Liver (tissue), 9 donors: Measurements from ENCODE around the gene AHI1. TPM values are rescaled to one million over a fixed set of nuclear protein-coding genes. Genes with fewer than 3 reads are reported as not detected.
"Not testable (repeated sequence)": the region's sequence is repeated elsewhere in the genome, so short reads cannot be mapped to it uniquely, and the experiment has no call there.

ENCODE experiments used
- DNase-seq: peaks from one replicate; pipeline ENCODE4 v3.0.0-alpha.2; 2017; ENCODE audit warnings: low spot score
- H3K27ac ChIP-seq, 2 donors: one replicate each; pipeline ENCODE4 v1.7.0; 2013; ENCODE audit warnings: inconsistent platforms in 2 of 2, low read length in 2 of 2, control low read depth in 1 of 2, low read depth in 1 of 2, mild to moderate bottlenecking in 1 of 2
- H3K27me3 ChIP-seq, 4 donors: one replicate each; pipeline versions ENCODE4 v1.6.1 to v1.7.0; 2013; ENCODE audit warnings: low read length in 3 of 4, inconsistent platforms in 1 of 4, mild to moderate bottlenecking in 1 of 4, moderate library complexity in 1 of 4; ENCODE audit not compliant: control insufficient read depth in 4 of 4, insufficient read depth in 4 of 4
- H3K36me3 ChIP-seq, 4 donors: one replicate each; pipeline versions ENCODE4 v1.6.1 to v1.7.0; 2013; ENCODE audit warnings: low read length in 3 of 4, mild to moderate bottlenecking in 3 of 4, low read depth in 1 of 4, moderate library complexity in 1 of 4; ENCODE audit not compliant: control insufficient read depth in 4 of 4, insufficient read depth in 3 of 4
- H3K4me1 ChIP-seq, 4 donors: one replicate each; pipeline versions ENCODE4 v1.6.1 to v1.7.0; 2013; ENCODE audit warnings: low read length in 3 of 4, mild to moderate bottlenecking in 3 of 4, moderate library complexity in 1 of 4; ENCODE audit not compliant: control insufficient read depth in 4 of 4, insufficient read depth in 4 of 4
- H3K4me3 ChIP-seq, 3 donors: one replicate each; pipeline versions ENCODE4 v1.6.1 to v1.7.0; 2013; ENCODE audit warnings: low read length in 3 of 3, control low read depth in 1 of 3, low read depth in 1 of 3, mild to moderate bottlenecking in 1 of 3
- H3K9ac ChIP-seq, 2 donors: one replicate each; pipeline ENCODE4 v1.7.0; 2013; ENCODE audit warnings: low read length in 2 of 2, mild to moderate bottlenecking in 2 of 2, moderate library complexity in 2 of 2, control low read depth in 1 of 2, low read depth in 1 of 2
- H3K9me3 ChIP-seq, 4 donors: one replicate each; pipeline versions ENCODE4 v1.6.1 to v1.7.0; 2013; ENCODE audit warnings: low read length in 3 of 4; ENCODE audit not compliant: control insufficient read depth in 4 of 4
- EGR1 ChIP-seq, 2 donors: IDR thresholded peaks; 2 replicates each; pipeline ENCODE4 v1.6.1; 2016 to 2018; ENCODE audit warnings: antibody characterized with exemption in 2 of 2, low read depth in 2 of 2
- HNF4A ChIP-seq, 2 donors: conservative IDR thresholded peaks; 2 replicates each; pipeline ENCODE4 v1.6.1; 2016; ENCODE audit warnings: antibody characterized with exemption in 2 of 2, mild to moderate bottlenecking in 2 of 2
- HNF4G ChIP-seq: IDR thresholded peaks from 2 replicates; pipeline ENCODE4 v1.6.1; 2016; ENCODE audit warnings: antibody characterized with exemption
- RAD21 ChIP-seq, 2 donors: IDR thresholded peaks; 2 replicates each; pipeline ENCODE4 v1.6.1; 2016; ENCODE audit warnings: antibody characterized with exemption in 2 of 2, mild to moderate bottlenecking in 2 of 2
- RXRA ChIP-seq, 2 donors: IDR thresholded peaks; 2 replicates each; pipeline ENCODE4 v1.6.1; 2017 to 2018; ENCODE audit warnings: antibody characterized with exemption in 2 of 2, mild to moderate bottlenecking in 1 of 2
- YY1 ChIP-seq: IDR thresholded peaks from 2 replicates; pipeline ENCODE4 v1.6.1; 2016; ENCODE audit warnings: antibody characterized with exemption, mild to moderate bottlenecking
- WGBS: extraction: QIAGEN DNeasy Blood & Tissue Kit; methylation state at CpG from one replicate; pipeline ENCODE4 v1.1.7; 2013; 5-methylcytosine and 5-hydroxymethylcytosine counted together
- polyA plus RNA-seq, 2 donors: library from polyadenylated mRNA; stranded (reverse) in 1 of 2; unstranded in 1 of 2; fragments of 200-250 nt in 1 of 2; fragments of >200 nt in 1 of 2; fragmentation: Nextera tagmentation in 1 of 2; extraction: Ambion mirVana in 1 of 2; gene quantifications; one replicate each; pipeline versions ENCODE4 v1.2.1 to v1.2.3, GENCODE V29; 2013 to 2015
- total RNA-seq, 2 donors: library from RNA; depleted of rRNA; stranded (reverse); fragments of >200 nt; gene quantifications; one replicate each; pipeline ENCODE4 v1.2.3, GENCODE V29; 2014
- TF ChIP-seq, protein P1 (sequence below): IDR thresholded peaks from 2 replicates; pipeline ENCODE4 v1.6.1; 2016; ENCODE audit warnings: antibody characterized with exemption
- TF ChIP-seq, protein P2 (sequence below): fragments of 150-350 bp; IDR thresholded peaks from 2 replicates; pipeline ENCODE4 v1.5.1; 2017; ENCODE audit warnings: improper control_type of control experiment, low read depth, low read length; ENCODE audit not compliant: missing input control
- donor health status: healthy.
- donor health status: healthy.
- donor health status: healthy.
- donor health status: healthy.
- donor health status: healthy.

Gene AHI1
- total and polyA plus RNA-seq, 4 donors = 2.0 to 14.4 (median 9.0) TPM

DNA sequence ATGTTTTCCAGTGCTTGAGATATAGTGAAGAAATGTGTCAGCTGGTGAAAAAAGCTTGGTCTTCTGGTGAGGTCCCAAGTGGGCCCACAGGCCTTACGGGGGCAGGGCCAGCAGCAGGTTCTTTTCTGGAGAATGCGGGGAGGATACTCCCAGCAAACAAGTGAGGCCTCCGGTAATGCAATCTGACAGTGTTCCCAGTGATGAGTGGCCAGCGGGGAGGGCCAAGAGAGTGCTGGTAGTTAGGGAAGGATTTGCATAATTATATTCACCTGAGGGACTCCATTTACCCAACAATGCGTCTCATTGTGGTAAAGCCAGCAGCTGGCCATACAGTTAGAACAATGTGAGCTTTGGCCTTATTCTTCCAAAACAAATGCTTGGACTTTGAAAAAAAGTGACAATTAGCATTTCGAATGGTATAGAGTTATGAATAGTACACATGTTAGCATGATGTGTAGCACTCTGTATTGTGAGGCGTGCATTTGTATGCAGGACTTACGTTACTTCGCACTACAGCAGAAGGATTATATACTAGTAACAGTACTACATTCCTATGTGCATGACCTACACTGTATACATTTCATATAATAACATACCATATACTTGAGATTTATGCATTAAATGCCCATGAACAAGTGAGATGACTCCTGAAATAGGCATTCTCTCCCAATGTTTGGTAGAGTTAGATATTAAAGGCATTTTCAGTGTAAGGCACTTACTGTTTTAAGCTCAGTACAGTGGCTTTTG lies 246.6 kb downstream of the AHI1 start:
- Histone ChIP-seq H3K9ac (no peak overlapping the region), H3K9me3 (no peaks in the 10 kb centered on the region), H3K36me3 (no peaks in the 10 kb centered on the region), H3K27ac (no peak overlapping the region), H3K4me3 (no peak overlapping the region), H3K4me1 (peaks cover 0 to 14% (median 7%) of the 10 kb centered on the region in 4 donors), H3K27me3 (no peaks in the 10 kb centered on the region)
- no peak for DNase-seq
- WGBS = 89% methylated on average over 9 of the region's 9 CpGs
- TF ChIP-seq RXRA (IDR thresholded peaks at IDR 0.05) = no peak
- TF ChIP-seq, protein P1, sequence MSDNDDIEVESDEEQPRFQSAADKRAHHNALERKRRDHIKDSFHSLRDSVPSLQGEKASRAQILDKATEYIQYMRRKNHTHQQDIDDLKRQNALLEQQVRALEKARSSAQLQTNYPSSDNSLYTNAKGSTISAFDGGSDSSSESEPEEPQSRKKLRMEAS = no peak
- TF ChIP-seq, protein P2, sequence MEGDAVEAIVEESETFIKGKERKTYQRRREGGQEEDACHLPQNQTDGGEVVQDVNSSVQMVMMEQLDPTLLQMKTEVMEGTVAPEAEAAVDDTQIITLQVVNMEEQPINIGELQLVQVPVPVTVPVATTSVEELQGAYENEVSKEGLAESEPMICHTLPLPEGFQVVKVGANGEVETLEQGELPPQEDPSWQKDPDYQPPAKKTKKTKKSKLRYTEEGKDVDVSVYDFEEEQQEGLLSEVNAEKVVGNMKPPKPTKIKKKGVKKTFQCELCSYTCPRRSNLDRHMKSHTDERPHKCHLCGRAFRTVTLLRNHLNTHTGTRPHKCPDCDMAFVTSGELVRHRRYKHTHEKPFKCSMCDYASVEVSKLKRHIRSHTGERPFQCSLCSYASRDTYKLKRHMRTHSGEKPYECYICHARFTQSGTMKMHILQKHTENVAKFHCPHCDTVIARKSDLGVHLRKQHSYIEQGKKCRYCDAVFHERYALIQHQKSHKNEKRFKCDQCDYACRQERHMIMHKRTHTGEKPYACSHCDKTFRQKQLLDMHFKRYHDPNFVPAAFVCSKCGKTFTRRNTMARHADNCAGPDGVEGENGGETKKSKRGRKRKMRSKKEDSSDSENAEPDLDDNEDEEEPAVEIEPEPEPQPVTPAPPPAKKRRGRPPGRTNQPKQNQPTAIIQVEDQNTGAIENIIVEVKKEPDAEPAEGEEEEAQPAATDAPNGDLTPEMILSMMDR = no peak
- no peak for TF ChIP-seq YY1
- no peak for TF ChIP-seq HNF4G
- no peak for TF ChIP-seq EGR1 (IDR thresholded peaks at IDR 0.05; ENCODE audit: low read depth in 2 of 2)

DNA sequence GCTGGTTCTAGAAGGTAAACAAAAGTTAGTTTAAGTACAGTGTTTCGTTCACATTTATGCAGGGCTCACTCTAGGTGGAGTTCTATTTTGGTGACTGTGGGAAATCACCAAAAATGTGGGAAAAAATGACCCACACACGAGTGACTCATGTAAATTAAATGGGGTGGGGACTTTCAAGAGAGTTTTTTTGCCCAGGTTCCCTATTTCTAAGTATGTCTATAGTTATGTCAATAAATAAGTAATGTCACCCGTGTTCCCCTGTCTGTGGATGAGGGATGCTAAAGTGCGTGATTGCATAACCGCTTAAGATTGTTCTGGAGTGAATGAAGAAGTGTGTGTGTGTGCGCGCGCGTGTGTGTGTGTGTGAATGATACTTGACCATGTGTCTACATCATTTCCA lies 247.3 kb downstream of the AHI1 start:
- no peak overlapping the region for H3K27ac ChIP-seq
- H3K36me3 ChIP-seq = no peaks in the 10 kb centered on the region
- no peak for TF ChIP-seq RXRA (IDR thresholded peaks at IDR 0.05)
- WGBS = 88% methylated on average over 9 of the region's 9 CpGs
- DNase-seq = no peak
- H3K9ac ChIP-seq = no peak overlapping the region
- no peak overlapping the region for H3K4me3 ChIP-seq
- H3K4me1 ChIP-seq = peaks cover 0 to 14% (median 7%) of the 10 kb centered on the region in 4 donors
- no peaks in the 10 kb centered on the region for H3K9me3 ChIP-seq
- no peaks in the 10 kb centered on the region for H3K27me3 ChIP-seq

DNA sequence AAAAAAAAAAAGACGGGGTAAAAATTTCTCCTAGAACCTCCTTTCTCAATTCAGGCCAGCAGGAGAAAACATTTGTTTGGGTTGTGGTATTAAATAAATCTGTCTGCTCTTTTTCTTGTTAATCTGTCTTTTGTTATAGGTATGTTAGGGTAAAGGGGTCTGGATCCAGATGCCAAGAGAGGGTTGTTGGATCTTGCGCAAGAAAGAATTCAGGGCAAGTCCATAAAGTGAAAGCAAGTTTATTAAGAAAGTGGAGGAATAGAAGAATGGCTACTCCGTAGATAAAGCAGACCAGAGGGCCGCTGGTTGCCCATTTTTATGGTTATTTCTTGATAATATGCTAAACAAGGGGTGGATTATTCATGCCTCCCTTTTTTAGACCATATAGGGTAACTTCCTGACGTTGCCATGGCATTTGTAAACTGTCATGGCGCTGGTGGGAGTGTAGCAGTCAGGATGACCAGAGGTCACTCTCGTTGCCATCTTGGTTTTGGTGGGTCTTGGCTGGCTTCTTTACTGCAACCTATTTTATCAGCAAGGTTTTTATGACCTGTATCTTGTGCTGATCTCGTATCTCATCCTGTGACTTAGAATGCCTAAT lies 251.0 kb downstream of the AHI1 start:
- not testable (repeated sequence) for H3K36me3 ChIP-seq, H3K27ac ChIP-seq, H3K27me3 ChIP-seq, H3K9me3 ChIP-seq, DNase-seq, H3K4me3 ChIP-seq, H3K9ac ChIP-seq, H3K4me1 ChIP-seq
- WGBS = 87% methylated on average over 8 of the region's 8 CpGs

DNA sequence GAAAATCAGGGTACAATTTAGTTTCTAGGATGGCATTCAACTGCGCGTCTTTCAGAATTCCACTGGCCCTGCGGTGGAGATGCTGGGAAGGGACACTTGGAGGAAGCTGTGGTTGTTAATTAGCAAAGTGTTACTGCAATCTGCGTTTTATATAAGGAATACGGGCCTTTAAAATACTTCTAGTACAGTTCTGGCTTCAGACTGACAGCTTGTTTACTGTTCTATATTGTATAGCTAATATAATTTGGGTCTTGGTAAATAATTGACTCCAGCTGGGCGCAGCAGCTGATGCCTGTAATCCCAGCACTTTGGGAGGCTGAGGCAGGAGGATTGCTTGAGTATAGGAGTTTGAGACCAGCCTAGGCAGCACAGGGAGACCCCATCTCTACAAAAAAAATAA lies 252.7 kb downstream of the AHI1 start:
- TF ChIP-seq, protein P2 = no peak
- no peak for TF ChIP-seq RAD21 (IDR thresholded peaks at IDR 0.05)
- TF ChIP-seq HNF4A (conservative IDR thresholded peaks at IDR 0.05) = no peak
- Histone ChIP-seq H3K4me3 (no peak overlapping the region), H3K9ac (no peak overlapping the region), H3K27me3 (no peaks in the 10 kb centered on the region), H3K4me1 (no peaks in the 10 kb centered on the region), H3K9me3 (no peaks in the 10 kb centered on the region), H3K27ac (no peak overlapping the region), H3K36me3 (no peaks in the 10 kb centered on the region)
- 85% methylated on average over 6 of the region's 6 CpGs for WGBS
- DNase-seq = no peak
